AG04450 (cell line): ENCODE results near the gene ZNF19. TPM values are rescaled to one million over a fixed set of nuclear protein-coding genes. Genes with fewer than 3 reads are reported as not detected.

Source experiments
- CTCF ChIA-PET: fragments of 300-600, 350-600 bp; formaldehyde crosslinking; extraction: SDS; loops from one replicate; lab custom pipeline; 2022; ENCODE audit warnings: antibody characterized with exemption, inconsistent platforms; lab: Charles Lee
- POLR2A ChIA-PET: fragments of 350-600 bp; formaldehyde crosslinking; extraction: SDS; loops from one replicate; lab custom pipeline; 2021; ENCODE audit warnings: antibody characterized with exemption, inconsistent platforms; lab: Yijun Ruan, JAX
- DNase-seq: peaks from one replicate; pipeline ENCODE4 v3.0.0-alpha.2; 2011; ENCODE audit warnings: low read depth, low spot score
- H3K27ac ChIP-seq: one replicate; pipeline ENCODE4 v1.5.1; 2012; ENCODE audit warnings: low read depth, low read length, control low read depth
- H3K27me3 ChIP-seq: one replicate; pipeline ENCODE4 v1.6.0; 2012; ENCODE audit warnings: low read length; ENCODE audit not compliant: control insufficient read depth, insufficient read depth
- H3K4me3 ChIP-seq: 2 replicates; pipeline ENCODE4 v1.5.1; 2011; ENCODE audit warnings: mild to moderate bottlenecking, low read depth, low read length, control low read depth
- H3K9me3 ChIP-seq: 2 replicates; pipeline ENCODE4 v1.5.1; 2012; ENCODE audit warnings: low read length; ENCODE audit not compliant: control insufficient read depth, insufficient read depth
- polyA plus RNA-seq: library from polyadenylated mRNA; depleted of rRNA; stranded (reverse); fragments of >200 nt; gene quantifications from 2 replicates; pipeline ENCODE4 v1.2.3, GENCODE V29; 2011
- TF ChIP-seq, protein P1 (sequence below): IDR thresholded peaks from 2 replicates; pipeline ENCODE4 v1.5.1; 2011; ENCODE audit warnings: low read depth, low read length, control low read depth, inconsistent platforms

Gene ZNF19
- polyA plus RNA-seq, 1 experiment = 2.0 TPM

DNA sequence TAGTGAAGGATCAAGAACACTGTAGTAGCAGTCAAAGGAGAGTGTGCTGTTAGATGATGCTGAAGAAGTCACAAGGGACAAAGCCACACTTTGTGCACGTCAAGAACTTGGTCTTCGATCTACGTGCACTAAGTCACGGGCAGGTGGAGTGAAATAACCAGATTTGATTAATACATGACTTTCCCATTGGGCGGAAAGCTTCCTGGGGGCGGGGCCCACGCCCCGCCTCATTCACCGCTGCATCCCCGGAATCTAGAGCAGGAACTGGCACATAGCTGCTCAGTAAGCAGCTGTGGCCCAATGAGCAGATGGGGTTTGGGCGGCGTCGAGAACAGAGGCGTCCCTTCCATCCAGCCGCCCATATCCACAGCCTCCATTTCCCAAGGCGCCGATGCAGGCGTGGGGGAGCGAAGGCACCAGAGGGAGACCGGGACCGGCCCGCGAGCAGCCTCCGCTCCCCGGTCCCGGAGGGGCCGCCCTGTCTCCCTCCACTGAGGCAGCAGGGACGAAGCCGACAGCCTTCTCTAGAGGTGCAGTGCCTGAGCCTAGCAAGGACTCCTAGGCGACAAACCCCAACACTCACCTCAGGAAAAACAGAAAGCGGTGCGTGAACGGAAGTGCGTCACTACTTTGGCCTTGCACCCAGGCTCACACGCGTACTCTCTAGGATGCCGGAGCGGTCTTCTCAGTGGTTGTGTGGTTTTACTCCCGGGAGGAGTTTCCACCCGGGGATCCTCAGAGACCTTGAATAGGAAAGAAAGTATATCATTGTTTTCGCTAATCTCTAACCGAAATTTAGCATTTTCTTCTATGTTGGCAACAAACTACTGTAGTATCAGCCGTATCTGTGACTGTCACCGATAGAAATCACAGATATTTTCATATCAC lies 4.9 kb downstream of the ZNF19 start:
- Histone ChIP-seq H3K9me3 (no peaks in the 10 kb centered on the region; the same call in 1 of the 2 replicates), H3K27me3 (no peaks in the 10 kb centered on the region), H3K27ac (peak overlapping the region; percentile 100), H3K4me3 (peak overlapping the region; percentile 88)
- TF ChIP-seq, protein P1, sequence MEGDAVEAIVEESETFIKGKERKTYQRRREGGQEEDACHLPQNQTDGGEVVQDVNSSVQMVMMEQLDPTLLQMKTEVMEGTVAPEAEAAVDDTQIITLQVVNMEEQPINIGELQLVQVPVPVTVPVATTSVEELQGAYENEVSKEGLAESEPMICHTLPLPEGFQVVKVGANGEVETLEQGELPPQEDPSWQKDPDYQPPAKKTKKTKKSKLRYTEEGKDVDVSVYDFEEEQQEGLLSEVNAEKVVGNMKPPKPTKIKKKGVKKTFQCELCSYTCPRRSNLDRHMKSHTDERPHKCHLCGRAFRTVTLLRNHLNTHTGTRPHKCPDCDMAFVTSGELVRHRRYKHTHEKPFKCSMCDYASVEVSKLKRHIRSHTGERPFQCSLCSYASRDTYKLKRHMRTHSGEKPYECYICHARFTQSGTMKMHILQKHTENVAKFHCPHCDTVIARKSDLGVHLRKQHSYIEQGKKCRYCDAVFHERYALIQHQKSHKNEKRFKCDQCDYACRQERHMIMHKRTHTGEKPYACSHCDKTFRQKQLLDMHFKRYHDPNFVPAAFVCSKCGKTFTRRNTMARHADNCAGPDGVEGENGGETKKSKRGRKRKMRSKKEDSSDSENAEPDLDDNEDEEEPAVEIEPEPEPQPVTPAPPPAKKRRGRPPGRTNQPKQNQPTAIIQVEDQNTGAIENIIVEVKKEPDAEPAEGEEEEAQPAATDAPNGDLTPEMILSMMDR = no peak
- DNase-seq = peak; percentile 85
- ChIA-PET POLR2A (interaction anchor here (0.5 to 1.6 kb wide), 4 partner anchors 17 to 45 kb away, joined by 3 to 11 read pairs (median 6); partner anchors contain the start of gene ZNF23), CTCF (interaction anchor here (0.6 to 1.4 kb wide), 9 partner anchors 15 to 1752 kb away, joined by 3 to 7 read pairs (median 3); partner anchors contain the start of gene CMTR2)

DNA sequence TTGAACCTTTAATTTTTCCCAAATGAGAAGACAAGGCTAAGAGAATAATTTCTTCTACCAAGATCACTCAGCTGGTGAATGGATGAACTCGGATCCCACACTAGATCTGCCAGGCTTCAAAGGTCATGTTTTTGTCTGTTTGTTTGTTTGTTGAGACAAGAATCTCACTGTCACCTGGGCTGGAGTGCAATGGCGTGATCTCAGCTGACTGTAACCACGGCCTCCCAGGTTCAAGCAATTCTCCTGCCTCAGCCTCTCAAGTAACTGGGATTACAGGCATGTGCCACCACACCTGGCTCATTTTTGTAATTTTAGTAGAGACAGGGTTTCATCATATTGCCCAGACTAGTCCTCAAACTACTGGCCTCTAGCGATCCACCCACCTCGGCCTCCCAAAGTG lies 6.6 kb downstream of the ZNF19 start:
- H3K27me3 ChIP-seq = no peaks in the 10 kb centered on the region
- H3K27ac ChIP-seq = no peak overlapping the region
- TF ChIP-seq, protein P1 = no peak
- DNase-seq = no peak
- H3K4me3 ChIP-seq = no peak overlapping the region
- ChIA-PET POLR2A (no interaction called here), CTCF (interaction anchor here (3.8 kb wide), 1 partner anchor 17 kb away, joined by 18 read pairs; no protein-coding TSS in a partner anchor)
- H3K9me3 ChIP-seq = no peaks in the 10 kb centered on the region; the same call in 1 of the 2 replicates

DNA sequence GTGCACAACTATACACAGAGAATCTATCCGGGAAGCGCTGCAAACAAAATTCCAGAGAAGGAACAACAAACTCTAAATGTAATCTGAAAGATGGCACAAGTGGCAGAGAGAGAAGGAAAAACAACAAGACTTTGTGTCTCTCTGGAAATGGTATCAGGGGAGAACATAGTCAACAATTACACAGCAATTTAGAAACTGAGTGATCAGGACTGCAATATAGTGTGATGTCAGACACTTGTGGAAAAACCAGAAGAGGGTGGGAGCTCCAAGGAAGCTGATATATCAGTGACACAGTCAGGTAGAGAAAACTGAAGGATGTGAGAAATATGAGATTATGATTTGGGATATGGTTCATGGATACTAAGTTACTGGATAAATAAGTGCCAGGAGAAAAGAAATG lies 8.2 kb downstream of the ZNF19 start:
- Histone ChIP-seq H3K9me3 (no peaks in the 10 kb centered on the region; the same call in 1 of the 2 replicates), H3K27me3 (no peaks in the 10 kb centered on the region), H3K27ac (no peak overlapping the region), H3K4me3 (no peak overlapping the region)
- no peak for DNase-seq
- ChIA-PET POLR2A (no interaction called here), CTCF (interaction anchor here (1.1 to 3.8 kb wide), 2 partner anchors 18 to 68 kb away, joined by 4 to 18 read pairs; no protein-coding TSS in a partner anchor)
- TF ChIP-seq, protein P1 = no peak

DNA sequence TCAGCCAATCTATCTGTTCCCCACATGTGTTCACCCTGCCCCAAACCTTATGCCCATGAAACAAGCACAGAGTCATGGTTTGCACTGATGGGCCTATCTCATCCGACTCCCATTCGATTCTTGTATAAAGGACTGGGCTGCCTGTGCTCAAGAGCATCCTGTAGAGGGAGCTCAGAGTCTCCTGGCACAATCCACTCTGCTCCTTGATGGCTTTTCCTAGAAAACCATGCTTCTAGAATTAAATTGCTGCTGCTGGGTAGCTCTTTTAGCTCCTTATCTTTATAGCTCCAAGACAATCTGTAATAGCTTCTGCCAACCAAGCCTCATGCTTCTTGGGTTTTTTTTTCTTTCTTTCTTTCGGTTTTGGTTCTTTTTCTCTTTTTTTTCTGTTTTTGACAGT lies 9.7 kb downstream of the ZNF19 start:
- H3K9me3 ChIP-seq = no peaks in the 10 kb centered on the region; the same call in 1 of the 2 replicates
- no peak overlapping the region for H3K4me3 ChIP-seq
- H3K27ac ChIP-seq = no peak overlapping the region
- CTCF ChIA-PET = interaction anchor here (0.6 to 3.8 kb wide), 5 partner anchors 15 to 149 kb away, joined by 3 to 18 read pairs (median 3); no protein-coding TSS in a partner anchor
- no peaks in the 10 kb centered on the region for H3K27me3 ChIP-seq
- no peak for DNase-seq
- TF ChIP-seq, protein P1 = peak; percentile 48
- POLR2A ChIA-PET = no interaction called here
